GM10266 (cell line): ENCODE measurements around the gene LRWD1.

Experiments
- DNase-seq: peaks from one replicate; pipeline ENCODE4 v3.0.0; 2012; ENCODE audit errors: extremely low spot score
- CTCF ChIP-seq: IDR thresholded peaks from 2 replicates; pipeline ENCODE4 v1.5.1; 2012; ENCODE audit warnings: mild to moderate bottlenecking, low read depth; ENCODE audit not compliant: control insufficient read depth, insufficient read depth; ENCODE audit errors: missing control alignments

The LRWD1 gene

GRCh38 chr7:102431617-102432298 lies 33.0 kb upstream of the LRWD1 start:
- peak; percentile 59 for DNase-seq
- TF ChIP-seq CTCF, result no peak

- DNase-seq, result peak; percentile 54
- no peak for TF ChIP-seq CTCF
These were observed 32.2 kb upstream of the LRWD1 start for GRCh38 chr7:102432442-102433218.

GRCh38 chr7:102433219-102434038 lies 31.4 kb upstream of the LRWD1 start, which contains the start of gene ORAI2:
Gene ORAI2 (plus strand): TSS chr7:102433575. CDS start chr7:102438957, 5,382 bp downstream.
- peak; percentile 93 for DNase-seq
- no peak for TF ChIP-seq CTCF

- TF ChIP-seq CTCF, result no peak
- DNase-seq, result no peak
These were observed 30.7 kb upstream of the LRWD1 start for GRCh38 chr7:102434039-102434486.

GRCh38 chr7:102436118-102436517 lies 28.7 kb upstream of the LRWD1 start:
- no peak for DNase-seq
- TF ChIP-seq CTCF, result no peak

GRCh38 chr7:102439963-102440795 lies 24.6 kb upstream of the LRWD1 start:
- DNase-seq, result no peak
- no peak for TF ChIP-seq CTCF
